NB4 (cell line): ENCODE results near the gene COA6.
"Not testable (repeated sequence)": the region's sequence is repeated elsewhere in the genome, so short reads cannot be mapped to it uniquely, and the experiment has no call there.

Experiments
- DNase-seq: peaks from one replicate; pipeline ENCODE4 v3.0.0; 2010; ENCODE audit warnings: low read depth
- H3K4me3 ChIP-seq: one replicate; pipeline ENCODE4 v1.5.1; 2011; ENCODE audit warnings: mild to moderate bottlenecking, low read depth, low read length, moderate library complexity
- CTCF ChIP-seq: IDR thresholded peaks from one replicate; pipeline ENCODE4 v1.5.1; 2012; ENCODE audit warnings: low read depth, low read length
- MAX ChIP-seq: IDR thresholded peaks from 2 replicates; pipeline ENCODE4 v1.6.1; 2011; ENCODE audit warnings: low read depth, low read length
- MYC ChIP-seq: IDR thresholded peaks from 2 replicates; pipeline ENCODE4 v1.6.1; 2011; ENCODE audit warnings: low read depth, low read length
- POLR2A ChIP-seq: IDR thresholded peaks from 2 replicates; pipeline ENCODE4 v1.6.1; 2011; ENCODE audit warnings: mild to moderate bottlenecking; ENCODE audit not compliant: insufficient read length; ENCODE audit errors: extremely low read depth

The COA6 gene

GRCh38 chr1:234372011-234372757, 1.1 kb upstream of the COA6 start:
- H3K4me3 ChIP-seq = peak overlapping the region; percentile 89
- no peak for TF ChIP-seq POLR2A
- no peak for TF ChIP-seq MAX
- TF ChIP-seq MYC = no peak
- TF ChIP-seq CTCF = no peak
- peak; percentile 27 for DNase-seq

DNA sequence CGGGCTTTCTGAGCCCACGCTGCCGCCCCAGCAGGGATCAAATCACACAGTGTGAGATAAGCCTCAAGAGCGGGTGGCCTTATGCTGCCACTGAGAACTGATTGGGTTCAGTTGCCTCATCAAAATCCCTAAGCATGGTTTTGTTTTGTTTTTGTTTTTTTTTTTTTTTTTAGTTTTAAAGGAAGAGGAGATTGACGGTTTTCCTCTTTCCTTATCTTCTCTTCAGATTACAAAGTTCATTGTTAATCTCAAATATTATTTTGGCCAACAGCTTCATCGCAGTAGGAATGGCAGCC, 651 bp downstream of the COA6 start:
- no peak for DNase-seq
- peak overlapping the region; percentile 89 for H3K4me3 ChIP-seq
- TF ChIP-seq MAX (no peak), MYC (no peak), POLR2A (no peak), CTCF (no peak)

GRCh38 chr1:234375672-234376071, 2.4 kb downstream of the COA6 start:
- DNase-seq = no peak
- no peak overlapping the region for H3K4me3 ChIP-seq
- no peak for TF ChIP-seq POLR2A
- no peak for TF ChIP-seq CTCF
- no peak for TF ChIP-seq MAX

DNA sequence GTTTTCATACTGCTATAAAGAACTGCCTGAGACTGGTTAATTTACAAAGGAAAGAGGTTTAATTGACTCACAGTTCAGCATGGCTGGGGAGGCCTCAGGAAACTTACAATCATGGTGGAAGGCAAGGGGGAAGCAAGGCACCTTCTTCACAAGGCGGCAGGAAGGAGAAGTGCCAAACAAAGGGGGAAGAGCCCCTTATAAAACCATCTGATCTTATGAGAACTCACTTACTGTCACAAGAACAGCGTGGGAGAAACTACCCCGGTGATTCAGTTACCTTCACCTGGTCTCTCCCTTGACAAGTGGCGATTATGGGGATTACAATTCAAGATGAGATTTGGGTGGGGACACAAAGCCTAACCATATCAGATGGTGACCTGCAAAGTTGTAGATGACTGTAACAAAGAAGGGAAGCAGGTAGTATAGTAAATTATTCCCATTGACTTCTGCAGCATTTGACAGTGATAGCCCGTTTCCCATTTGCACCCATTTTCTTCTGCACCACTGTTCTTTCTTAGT, 6.4 kb downstream of the COA6 start:
- not testable (repeated sequence) for H3K4me3 ChIP-seq, DNase-seq

- no peak for DNase-seq
- TF ChIP-seq MAX (no peak), CTCF (no peak), POLR2A (no peak), MYC (no peak)
- no peak overlapping the region for H3K4me3 ChIP-seq
Observed at GRCh38 chr1:234381699-234382555, 8.7 kb downstream of the COA6 start.

DNA sequence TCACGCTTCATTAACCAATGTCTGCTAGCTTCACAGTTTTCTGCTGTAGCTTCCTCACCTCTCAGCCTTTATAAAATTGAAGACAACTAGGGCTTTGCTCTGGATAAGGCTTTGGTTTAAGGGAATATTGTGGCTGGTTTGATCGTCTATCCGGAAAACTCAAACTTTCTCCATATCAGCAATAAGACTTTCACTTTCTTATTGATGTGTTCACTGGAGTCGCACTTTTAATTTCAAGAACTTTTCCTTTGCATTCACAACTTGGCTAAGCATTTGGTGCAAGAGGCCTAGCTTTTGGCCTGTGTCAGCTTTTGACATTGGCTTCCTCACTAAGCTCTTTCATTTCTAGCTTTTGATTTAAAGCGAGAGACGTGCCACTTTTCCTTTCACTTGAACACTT, 12.9 kb downstream of the COA6 start:
- DNase-seq = no peak
- no peak for TF ChIP-seq MAX
- TF ChIP-seq MYC = no peak
- TF ChIP-seq POLR2A = no peak
- TF ChIP-seq CTCF = no peak
- no peak overlapping the region for H3K4me3 ChIP-seq
